ENCODE data around the gene TBC1D22A.
"Not testable (repeated sequence)": the region's sequence is repeated elsewhere in the genome, so short reads cannot be mapped to it uniquely, and the experiment has no call there.

Gene TBC1D22A

GRCh38 chr22:47040486-47041270 lies 278.2 kb downstream of the TBC1D22A start:
- no peak for FAIRE-seq

- FAIRE-seq: no peak
These were observed 279.0 kb downstream of the TBC1D22A start for GRCh38 chr22:47041271-47042115.

- FAIRE-seq: no peak
These were observed 279.8 kb downstream of the TBC1D22A start for GRCh38 chr22:47042116-47042825.

- FAIRE-seq: no peak
These were observed 280.5 kb downstream of the TBC1D22A start for GRCh38 chr22:47042861-47043496.

- FAIRE-seq: no peak
These were observed 281.6 kb downstream of the TBC1D22A start for GRCh38 chr22:47043835-47044721.

- FAIRE-seq: no peak
These were observed 282.5 kb downstream of the TBC1D22A start for GRCh38 chr22:47044722-47045535.

GRCh38 chr22:47045691-47046410 lies 283.4 kb downstream of the TBC1D22A start:
- no peak for FAIRE-seq

- no peak for FAIRE-seq
These were observed 284.1 kb downstream of the TBC1D22A start for GRCh38 chr22:47046411-47047065.

- no peak for FAIRE-seq
These were observed 285.1 kb downstream of the TBC1D22A start for GRCh38 chr22:47047321-47048122.

- FAIRE-seq: no peak
These were observed 285.9 kb downstream of the TBC1D22A start for GRCh38 chr22:47048123-47049077.

- no peak for FAIRE-seq
These were observed 286.7 kb downstream of the TBC1D22A start for GRCh38 chr22:47049078-47049624.

- FAIRE-seq: not testable (repeated sequence)
These were observed 287.4 kb downstream of the TBC1D22A start for GRCh38 chr22:47049736-47050400.

- no peak for FAIRE-seq
These were observed 288.1 kb downstream of the TBC1D22A start for GRCh38 chr22:47050401-47051051.

GRCh38 chr22:47051441-47052071 lies 289.1 kb downstream of the TBC1D22A start:
- no peak for FAIRE-seq

- no peak for FAIRE-seq
These were observed 290.0 kb downstream of the TBC1D22A start for GRCh38 chr22:47052236-47053012.

All from A204.1 (cell line).